Panc1 (cell line): Measurements from ENCODE around the gene KRT86. TPM values are rescaled to one million over a fixed set of nuclear protein-coding genes. Genes with fewer than 3 reads are reported as not detected.
A peak's percentile ranks its signal among the peaks of the same experiment; 100 is the strongest.

ENCODE experiments used
- ATAC-seq: fragments of 200-7000 bp; cut with Tn5 transposase; 2 replicates; pipeline ENCODE4 v1.9.1; 2020; ENCODE audit warnings: mild to moderate bottlenecking, moderate library complexity
- BruUV-seq: library from RNA; stranded (reverse); fragments of 400-500 nt; replicated peaks from 2 replicates; lab custom pipeline; 2021; lab: Mats Ljungman, UMichigan
- CTCF ChIA-PET: fragments of 300-600 bp; sonication (Branson Sonifier 250); formaldehyde crosslinking; loops from one replicate; lab custom pipeline; 2022; ENCODE audit warnings: antibody characterized with exemption; lab: Charles Lee
- POLR2A ChIA-PET: fragments of 300-600 bp; sonication (Branson Sonifier 250); formaldehyde crosslinking; loops from one replicate; lab custom pipeline; 2022; ENCODE audit warnings: antibody characterized with exemption; lab: Charles Lee
- DNase-seq: peaks from one replicate; pipeline ENCODE4 v3.0.0-alpha.2; 2010; ENCODE audit warnings: low read depth, low spot score
- H3K27ac ChIP-seq: 2 replicates; pipeline ENCODE4 v1.5.1; 2011; ENCODE audit warnings: mild to moderate bottlenecking, low read length, inconsistent platforms
- H3K27me3 ChIP-seq: fragments of 200-500 bp; sonication (Bioruptor generic); 2 replicates; pipeline ENCODE4 v1.6.0; 2014; ENCODE audit warnings: low read length, inconsistent platforms; ENCODE audit not compliant: control insufficient read depth, insufficient read depth
- H3K36me3 ChIP-seq: fragments of 200-500 bp; sonication (Bioruptor generic); 2 replicates; pipeline ENCODE4 v1.5.1; 2014; ENCODE audit warnings: inconsistent platforms, mild to moderate bottlenecking, low read length, moderate library complexity; ENCODE audit not compliant: control insufficient read depth, insufficient read depth
- H3K4me1 ChIP-seq: 2 replicates; pipeline ENCODE4 v1.5.1; 2011; ENCODE audit warnings: inconsistent platforms, mild to moderate bottlenecking, low read length, moderate library complexity; ENCODE audit not compliant: control insufficient read depth, insufficient read depth
- H3K4me3 ChIP-seq, 2 experiments: 2 replicates each; pipeline ENCODE4 v1.5.1; 2011 to 2012; ENCODE audit warnings: low read depth in 2 of 2, low read length in 2 of 2, mild to moderate bottlenecking in 2 of 2, inconsistent platforms in 1 of 2, moderate library complexity in 1 of 2
- H3K9me3 ChIP-seq: fragments of 200-500 bp; sonication (Bioruptor generic); 2 replicates; pipeline ENCODE4 v1.5.1; 2014; ENCODE audit warnings: low read depth, mild to moderate bottlenecking, inconsistent platforms, low read length, moderate library complexity; ENCODE audit not compliant: control insufficient read depth, insufficient read depth
- CTCF ChIP-seq: fragments of 450-650 bp; IDR thresholded peaks from 2 replicates; pipeline ENCODE4 v1.5.1; 2017; ENCODE audit warnings: mild to moderate bottlenecking
- POLR2AphosphoS5 ChIP-seq: IDR thresholded peaks from 2 replicates; pipeline ENCODE4 v1.6.1; 2012; ENCODE audit warnings: mild to moderate bottlenecking, low read depth, low read length, moderate library complexity
- SIN3A ChIP-seq: IDR thresholded peaks from 2 replicates; pipeline ENCODE4 v1.6.1; 2012; ENCODE audit warnings: low read depth, mild to moderate bottlenecking, low read length, moderate library complexity, borderline replicate concordance; ENCODE audit not compliant: insufficient read depth
- TCF7L2 ChIP-seq: IDR thresholded peaks from 2 replicates; pipeline ENCODE4 v1.6.1; 2011; ENCODE audit warnings: mild to moderate bottlenecking, low read depth, low read length, inconsistent platforms
- in situ Hi-C: cut with HindIII; loops from 2 replicates; pipeline ENCODE4 v1.10.0; 2016; ENCODE audit warnings: low sequenced_read_pairs, low pct_unique_long_range_greater_than_20kb
- intact Hi-C: fragments of 100-400 bp; cut with micrococcal nuclease; formaldehyde crosslinking; loops from one replicate; pipeline ENCODE4 v1.10.0; 2022; ENCODE audit not compliant: unreplicated experiment
- total RNA-seq: library from RNA; stranded (reverse); gene quantifications from one replicate; pipeline ENCODE4 v1.2.1, GENCODE V29; 2021; ENCODE audit not compliant: unreplicated experiment
- TF ChIP-seq, protein P1 (sequence below), 2 experiments: IDR thresholded peaks; 2 replicates each; pipeline ENCODE4 v1.6.1; 2011 to 2012; ENCODE audit warnings: low read depth in 2 of 2, control low read depth in 1 of 2, low read length in 1 of 2, mild to moderate bottlenecking in 1 of 2, moderate library complexity in 1 of 2; ENCODE audit not compliant: insufficient read depth in 1 of 2

KRT86 gene
- total RNA-seq, 1 experiment from 2014 or later: 1.1 TPM

GRCh38 chr12:52248541-52249461 lies 25.6 kb upstream of the KRT86 start:
- Histone ChIP-seq H3K4me1 (peaks cover 60% of the 10 kb centered on the region), H3K36me3 (no peaks in the 10 kb centered on the region), H3K4me3 (no peak overlapping the region), H3K27ac (peak overlapping the region; percentile 78), H3K9me3 (no peaks in the 10 kb centered on the region), H3K27me3 (no peaks in the 10 kb centered on the region)
- POLR2A ChIA-PET: no interaction called here
- intact Hi-C loops (no loop called here), in situ Hi-C loops (no loop called here)
- no TSS peak for BruUV-seq
- no peak for ATAC-seq
- TF ChIP-seq POLR2AphosphoS5 (no peak), TCF7L2 (no peak), CTCF (no peak), SIN3A (no peak)
- TF ChIP-seq, protein P1, sequence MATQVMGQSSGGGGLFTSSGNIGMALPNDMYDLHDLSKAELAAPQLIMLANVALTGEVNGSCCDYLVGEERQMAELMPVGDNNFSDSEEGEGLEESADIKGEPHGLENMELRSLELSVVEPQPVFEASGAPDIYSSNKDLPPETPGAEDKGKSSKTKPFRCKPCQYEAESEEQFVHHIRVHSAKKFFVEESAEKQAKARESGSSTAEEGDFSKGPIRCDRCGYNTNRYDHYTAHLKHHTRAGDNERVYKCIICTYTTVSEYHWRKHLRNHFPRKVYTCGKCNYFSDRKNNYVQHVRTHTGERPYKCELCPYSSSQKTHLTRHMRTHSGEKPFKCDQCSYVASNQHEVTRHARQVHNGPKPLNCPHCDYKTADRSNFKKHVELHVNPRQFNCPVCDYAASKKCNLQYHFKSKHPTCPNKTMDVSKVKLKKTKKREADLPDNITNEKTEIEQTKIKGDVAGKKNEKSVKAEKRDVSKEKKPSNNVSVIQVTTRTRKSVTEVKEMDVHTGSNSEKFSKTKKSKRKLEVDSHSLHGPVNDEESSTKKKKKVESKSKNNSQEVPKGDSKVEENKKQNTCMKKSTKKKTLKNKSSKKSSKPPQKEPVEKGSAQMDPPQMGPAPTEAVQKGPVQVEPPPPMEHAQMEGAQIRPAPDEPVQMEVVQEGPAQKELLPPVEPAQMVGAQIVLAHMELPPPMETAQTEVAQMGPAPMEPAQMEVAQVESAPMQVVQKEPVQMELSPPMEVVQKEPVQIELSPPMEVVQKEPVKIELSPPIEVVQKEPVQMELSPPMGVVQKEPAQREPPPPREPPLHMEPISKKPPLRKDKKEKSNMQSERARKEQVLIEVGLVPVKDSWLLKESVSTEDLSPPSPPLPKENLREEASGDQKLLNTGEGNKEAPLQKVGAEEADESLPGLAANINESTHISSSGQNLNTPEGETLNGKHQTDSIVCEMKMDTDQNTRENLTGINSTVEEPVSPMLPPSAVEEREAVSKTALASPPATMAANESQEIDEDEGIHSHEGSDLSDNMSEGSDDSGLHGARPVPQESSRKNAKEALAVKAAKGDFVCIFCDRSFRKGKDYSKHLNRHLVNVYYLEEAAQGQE (IDR thresholded peaks at IDR 0.05; ENCODE audit: insufficient read depth in 1 of 2, low read depth in 2 of 2, low read length in 1 of 2): no peak
- DNase-seq: no peak
- CTCF ChIA-PET: no interaction called here

DNA sequence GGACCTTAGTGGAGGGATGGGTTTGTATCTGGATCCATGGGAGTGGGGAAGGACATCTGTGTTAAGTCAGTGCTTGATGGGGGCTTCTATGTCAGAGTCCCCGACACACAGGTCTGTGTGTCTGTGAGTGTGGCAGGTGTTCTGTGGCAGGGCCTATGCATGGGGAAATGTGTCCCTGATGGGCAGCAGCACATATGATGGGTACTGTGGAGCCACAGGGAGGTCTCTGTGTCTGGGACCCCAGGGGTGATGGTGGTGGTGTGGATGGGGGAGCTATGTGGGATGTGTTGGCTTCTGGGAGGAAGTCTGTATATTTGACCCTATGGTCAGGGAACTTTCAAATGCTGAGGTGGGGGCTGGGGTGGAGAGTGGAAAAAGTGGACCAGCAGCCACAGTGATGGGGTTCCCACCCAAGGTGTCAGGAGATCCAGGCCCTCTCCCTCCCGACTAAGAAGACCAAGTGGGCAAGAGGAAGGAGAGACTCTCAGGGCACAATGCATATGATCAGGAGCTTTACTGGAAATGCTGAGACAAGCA lies 24.9 kb upstream of the KRT86 start:
- intact Hi-C loops: no loop called here

More for the DNA sequence above, 24.9 kb upstream of the KRT86 start:
- POLR2A ChIA-PET: no interaction called here
- H3K27ac ChIP-seq: peak overlapping the region; percentile 78
- H3K36me3 ChIP-seq: no peaks in the 10 kb centered on the region
- H3K4me3 ChIP-seq: no peak overlapping the region
- CTCF ChIA-PET: no interaction called here
- DNase-seq: no peak
- peaks cover 52% of the 10 kb centered on the region for H3K4me1 ChIP-seq
- no peaks in the 10 kb centered on the region for H3K27me3 ChIP-seq
- ATAC-seq: no peak
- BruUV-seq: no TSS peak
- in situ Hi-C loops: no loop called here
- TF ChIP-seq POLR2AphosphoS5: no peak
- TF ChIP-seq, protein P1 (IDR thresholded peaks at IDR 0.05; ENCODE audit: insufficient read depth in 1 of 2, low read depth in 2 of 2, low read length in 1 of 2): no peak
- TF ChIP-seq CTCF: no peak
- TF ChIP-seq SIN3A: no peak
- TF ChIP-seq TCF7L2: no peak
- H3K9me3 ChIP-seq: no peaks in the 10 kb centered on the region
